LNCaP clone FGC (cell line): ENCODE data around the gene NSUN6.
"Not testable (repeated sequence)": the region's sequence is repeated elsewhere in the genome, so short reads cannot be mapped to it uniquely, and the experiment has no call there.

Experiments used
- DNase-seq: peaks from one replicate; pipeline ENCODE4 v3.0.0-alpha.2; 2011; ENCODE audit warnings: low read depth
- H3K4me3 ChIP-seq: 2 replicates; pipeline ENCODE4 v1.5.1; 2011; ENCODE audit warnings: mild to moderate bottlenecking, low read depth, low read length, control low read depth
- CTCF ChIP-seq: IDR thresholded peaks from 2 replicates; pipeline ENCODE4 v1.5.1; 2012; ENCODE audit warnings: mild to moderate bottlenecking; ENCODE audit not compliant: control insufficient read depth, insufficient read depth; ENCODE audit errors: extremely low read depth

NSUN6 gene

GRCh38 chr10:18571076-18571475, 80.3 kb downstream of the NSUN6 start:
- no peak for DNase-seq
- no peak overlapping the region for H3K4me3 ChIP-seq
- no peak for TF ChIP-seq CTCF

- not testable (repeated sequence) for DNase-seq, H3K4me3 ChIP-seq
These were observed 81.0 kb downstream of the NSUN6 start for GRCh38 chr10:18570386-18570785.

GRCh38 chr10:18567343-18567856, 84.0 kb downstream of the NSUN6 start:
- no peak for DNase-seq
- TF ChIP-seq CTCF = no peak
- H3K4me3 ChIP-seq = no peak overlapping the region

GRCh38 chr10:18566177-18566576, 85.2 kb downstream of the NSUN6 start:
- no peak for TF ChIP-seq CTCF
- DNase-seq = no peak

GRCh38 chr10:18565006-18565405, 86.4 kb downstream of the NSUN6 start:
- no peak overlapping the region for H3K4me3 ChIP-seq
- DNase-seq = no peak
- TF ChIP-seq CTCF = no peak

More at GRCh38 chr10:18566177-18566576, 85.2 kb downstream of the NSUN6 start:
- no peak overlapping the region for H3K4me3 ChIP-seq

GRCh38 chr10:18563003-18563726, 88.2 kb downstream of the NSUN6 start:
- DNase-seq = no peak
- no peak overlapping the region for H3K4me3 ChIP-seq
- no peak for TF ChIP-seq CTCF

GRCh38 chr10:18561861-18562551, 89.4 kb downstream of the NSUN6 start:
- no peak for DNase-seq
- TF ChIP-seq CTCF = no peak
- H3K4me3 ChIP-seq = no peak overlapping the region
